H1 (cell line): ENCODE data around the gene TEX36. TPM values are rescaled to one million over a fixed set of nuclear protein-coding genes. Genes with fewer than 3 reads are reported as not detected.

ENCODE experiments used
- CHD2 ChIP-seq: IDR thresholded peaks from 2 replicates; pipeline ENCODE4 v1.6.1; 2012; ENCODE audit warnings: low read length, improper control_type of control experiment
- CHD7 ChIP-seq: fragments of 300-600 bp; sonication (generic); IDR thresholded peaks from 2 replicates; pipeline ENCODE4 v1.7.1; 2012; ENCODE audit warnings: low read length, moderate library complexity, mild to moderate bottlenecking, inconsistent platforms; ENCODE audit not compliant: insufficient replicate concordance
- KDM4A ChIP-seq: IDR thresholded peaks from one replicate; pipeline ENCODE4 v1.7.1; 2012; ENCODE audit warnings: low read depth, mild to moderate bottlenecking, moderate library complexity, low read length, inconsistent platforms; ENCODE audit not compliant: severe bottlenecking
- MAX ChIP-seq: IDR thresholded peaks from 2 replicates; pipeline ENCODE4 v1.6.1; 2012; ENCODE audit warnings: inconsistent platforms
- RAD21 ChIP-seq, 2 experiments: IDR thresholded peaks in 1 of 2; conservative IDR thresholded peaks in 1 of 2; 2 replicates each; pipeline ENCODE4 v1.6.1; 2011; ENCODE audit warnings: low read depth in 2 of 2, low read length in 2 of 2, improper control_type of control experiment in 1 of 2, inconsistent platforms in 1 of 2, mild to moderate bottlenecking in 1 of 2, moderate library complexity in 1 of 2
- RBBP5 ChIP-seq: IDR thresholded peaks from 2 replicates; pipeline ENCODE4 v1.7.1; 2012; ENCODE audit warnings: low read depth, mild to moderate bottlenecking, inconsistent platforms, low read length, moderate library complexity, borderline replicate concordance
- SUZ12 ChIP-seq: fragments of 200-600 bp; sonication (generic); IDR thresholded peaks from 2 replicates; pipeline ENCODE4 v1.6.1; 2012; ENCODE audit warnings: mild to moderate bottlenecking, inconsistent platforms, low read length, moderate library complexity, mixed read lengths
- TBP ChIP-seq: IDR thresholded peaks from 2 replicates; pipeline ENCODE4 v1.6.1; 2011; ENCODE audit warnings: low read depth, low read length, improper control_type of control experiment
- TEAD4 ChIP-seq: IDR thresholded peaks from 2 replicates; pipeline ENCODE4 v1.6.1; 2012; ENCODE audit warnings: low read depth, low read length, inconsistent platforms, mixed read lengths
- polyA plus RNA-seq, 7 experiments: library from polyadenylated mRNA; depleted of rRNA in 3 of 7; stranded (reverse) in 5 of 7; unstranded in 2 of 7; fragments of >200 nt in 5 of 7; fragments of 200-250 nt in 2 of 7; gene quantifications; 1 replicate in 5 of 7; 2 replicates in 1 of 7; 4 replicates in 1 of 7; pipeline versions ENCODE4 v1.2.1 to v1.2.3, GENCODE V29; 2011 to 2013; ENCODE audit warnings: missing spikeins in 2 of 7, mixed read lengths in 2 of 7
- total RNA-seq: library from RNA; stranded (reverse); fragmentation: NEBNext Ultra II Directional; extraction: Animal tissue kit (Norgen Biotek cat#: 25700); gene quantifications from 2 replicates; pipeline ENCODE4 v1.2.1, GENCODE V29; 2021

Gene TEX36
- total and polyA plus RNA-seq, 2 of the 8 experiments (the other 6 are each of a cell fraction or from before 2014, with no cell fraction given) = not detected

- TF ChIP-seq MAX (peak; percentile 92), CHD2 (peak; percentile 97), CHD7 (no peak), SUZ12 (no peak), KDM4A (peak; percentile 97), RBBP5 (no peak), RAD21 (IDR thresholded peaks at IDR 0.05 in 1 of 2, conservative IDR thresholded peaks at IDR 0.05 in 1 of 2; ENCODE audit: low read depth in 2 of 2, low read length in 2 of 2) (0 out of 4 replicates have a peak, but pooled peaks of 1 of the 2 experiments have one; percentile 0), TEAD4 (no peak), TBP (peak; percentile 91)
Measured at GRCh38 chr10:125719173-125720001, 36.4 kb upstream of the TEX36 start, which contains the start of gene EDRF1 (continued).
